IMR-90 (cell line): ENCODE measurements around the gene AGBL1. TPM values are rescaled to one million over a fixed set of nuclear protein-coding genes. Genes with fewer than 3 reads are reported as not detected.

ENCODE experiments used
- ATAC-seq: fragments of 200-7000 bp; cut with Tn5 transposase; 2 replicates; pipeline ENCODE4 v1.9.1; 2020; ENCODE audit warnings: low read depth, mild to moderate bottlenecking, moderate library complexity
- BruUV-seq: library from RNA; stranded (reverse); fragments of 400-500 nt; replicated peaks from 2 replicates; lab custom pipeline; 2021; lab: Mats Ljungman, UMichigan
- CTCF ChIA-PET: fragments of 300-600 bp; formaldehyde crosslinking; extraction: SDS; loops from one replicate; lab custom pipeline; 2021; ENCODE audit warnings: antibody characterized with exemption; lab: Yijun Ruan, JAX
- POLR2A ChIA-PET: fragments of 300-600 bp; sonication (Branson Sonifier 250); formaldehyde crosslinking; loops from one replicate; lab custom pipeline; 2022; ENCODE audit warnings: antibody characterized with exemption; ENCODE audit not compliant: unreplicated experiment; lab: Charles Lee
- DNase-seq: peaks from one replicate; pipeline ENCODE4 v3.0.0; 2013
- H2AFZ ChIP-seq: replicated peaks from 2 replicates; pipeline ENCODE3; 2013; ENCODE audit warnings: low read length, mild to moderate bottlenecking; ENCODE audit not compliant: poor library complexity
- H2AK5ac ChIP-seq: 2 replicates; pipeline ENCODE4 v1.6.1; 2013; ENCODE audit warnings: low read depth, low read length, inconsistent platforms
- H2AK9ac ChIP-seq: replicated peaks from 2 replicates; pipeline ENCODE3; 2013; ENCODE audit warnings: mild to moderate bottlenecking, low read depth, low read length, moderate library complexity; ENCODE audit not compliant: poor library complexity
- H2BK120ac ChIP-seq: 2 replicates; pipeline ENCODE4 v1.6.1; 2013; ENCODE audit warnings: low read depth, low read length, inconsistent platforms
- H2BK15ac ChIP-seq: 3 replicates; pipeline ENCODE4 v1.6.1; 2013; ENCODE audit warnings: low read depth, low read length, inconsistent platforms
- H2BK20ac ChIP-seq: 2 replicates; pipeline ENCODE4 v1.6.1; 2013; ENCODE audit warnings: low read depth, mild to moderate bottlenecking, inconsistent platforms, low read length, moderate library complexity
- H2BK5ac ChIP-seq: 2 replicates; pipeline ENCODE4 v1.6.1; 2013; ENCODE audit warnings: mild to moderate bottlenecking, low read depth, low read length, inconsistent platforms; ENCODE audit not compliant: poor library complexity, severe bottlenecking
- H3K14ac ChIP-seq: replicated peaks from 2 replicates; pipeline ENCODE4 v1.6.1; 2013; ENCODE audit warnings: low read depth, low read length, inconsistent platforms
- H3K18ac ChIP-seq: 2 replicates; pipeline ENCODE4 v1.6.1; 2013; ENCODE audit warnings: low read depth, low read length, control low read depth
- H3K23ac ChIP-seq: 2 replicates; pipeline ENCODE4 v1.6.1; 2013; ENCODE audit warnings: low read depth, low read length, inconsistent platforms
- H3K27ac ChIP-seq: 2 replicates; pipeline ENCODE4 v1.5.1; 2013; ENCODE audit warnings: mild to moderate bottlenecking, control low read depth, low read length; ENCODE audit not compliant: insufficient read depth
- H3K27me3 ChIP-seq: 2 replicates; pipeline ENCODE4 v1.6.1; 2013; ENCODE audit warnings: low read length; ENCODE audit not compliant: control insufficient read depth, insufficient read depth
- H3K36me3 ChIP-seq: 2 replicates; pipeline ENCODE4 v1.6.1; 2013; ENCODE audit warnings: low read length, mixed read lengths; ENCODE audit not compliant: control insufficient read depth, insufficient read depth
- H3K4ac ChIP-seq: 2 replicates; pipeline ENCODE4 v1.6.1; 2013; ENCODE audit warnings: low read depth, low read length, inconsistent platforms
- H3K4me1 ChIP-seq: 2 replicates; pipeline ENCODE4 v1.6.1; 2013; ENCODE audit warnings: low read length, mixed read lengths; ENCODE audit not compliant: control insufficient read depth, insufficient read depth
- H3K4me2 ChIP-seq: 2 replicates; pipeline ENCODE4 v1.6.1; 2013; ENCODE audit warnings: low read depth, mild to moderate bottlenecking, control low read depth, low read length, moderate library complexity
- H3K4me3 ChIP-seq: 2 replicates; pipeline ENCODE4 v1.5.1; 2013; ENCODE audit warnings: low read depth, mild to moderate bottlenecking, control low read depth, low read length, moderate library complexity; ENCODE audit not compliant: insufficient read depth
- H3K56ac ChIP-seq: 2 replicates; pipeline ENCODE4 v1.6.1; 2013; ENCODE audit warnings: low read length, inconsistent platforms; ENCODE audit not compliant: insufficient read depth; ENCODE audit errors: extremely low read depth
- H3K79me1 ChIP-seq, 2 experiments: 2 replicates each; pipeline ENCODE4 v1.6.1; 2013; ENCODE audit warnings: low read length in 2 of 2, inconsistent platforms in 1 of 2, low read depth in 1 of 2
- H3K9ac ChIP-seq: 2 replicates; pipeline ENCODE4 v1.6.1; 2013; ENCODE audit warnings: low read depth, low read length, control low read depth
- H3K9me1 ChIP-seq: 2 replicates; pipeline ENCODE4 v1.6.1; 2013; ENCODE audit warnings: low read length, inconsistent platforms; ENCODE audit not compliant: insufficient read depth
- H3K9me3 ChIP-seq: 2 replicates; pipeline ENCODE4 v1.6.1; 2013; ENCODE audit warnings: low read length; ENCODE audit not compliant: control insufficient read depth, insufficient read depth
- H4K20me1 ChIP-seq: 2 replicates; pipeline ENCODE4 v1.6.1; 2013; ENCODE audit warnings: low read length, inconsistent platforms; ENCODE audit not compliant: insufficient read depth
- H4K5ac ChIP-seq: 2 replicates; pipeline ENCODE4 v1.6.1; 2013; ENCODE audit warnings: mild to moderate bottlenecking, low read depth, low read length, control low read depth
- H4K8ac ChIP-seq, 2 experiments: 2 replicates each; pipeline ENCODE4 v1.6.1; 2013; ENCODE audit warnings: low read depth in 2 of 2, low read length in 2 of 2, control low read depth in 1 of 2, inconsistent platforms in 1 of 2
- H4K91ac ChIP-seq: 2 replicates; pipeline ENCODE4 v1.6.1; 2013; ENCODE audit warnings: low read depth, low read length, inconsistent platforms; ENCODE audit not compliant: insufficient read depth
- BHLHE40 ChIP-seq: fragments of 150-350 bp; IDR thresholded peaks from 2 replicates; pipeline ENCODE4 v1.6.1; 2016; ENCODE audit warnings: mild to moderate bottlenecking, low read depth, low read length
- CEBPB ChIP-seq: IDR thresholded peaks from 2 replicates; pipeline ENCODE4 v1.6.1; 2012; ENCODE audit warnings: low read depth, low read length, improper control_type of control experiment
- CHD1 ChIP-seq: IDR thresholded peaks from 2 replicates; pipeline ENCODE4 v1.6.1; 2012; ENCODE audit warnings: low read depth, low read length, improper control_type of control experiment
- FOS ChIP-seq: fragments of 150-350 bp; IDR thresholded peaks from 2 replicates; pipeline ENCODE4 v1.6.1; 2016; ENCODE audit warnings: low read depth, low read length
- MAFK ChIP-seq: IDR thresholded peaks from 2 replicates; pipeline ENCODE4 v1.6.1; 2012; ENCODE audit warnings: low read depth, low read length, improper control_type of control experiment
- MAZ ChIP-seq: IDR thresholded peaks from 2 replicates; pipeline ENCODE4 v1.6.1; 2012; ENCODE audit warnings: low read depth, mild to moderate bottlenecking, low read length, improper control_type of control experiment, moderate library complexity, borderline replicate concordance
- MXI1 ChIP-seq: IDR thresholded peaks from 2 replicates; pipeline ENCODE4 v1.6.1; 2012; ENCODE audit warnings: low read depth, mild to moderate bottlenecking, low read length, moderate library complexity, borderline replicate concordance
- NFE2L2 ChIP-seq: fragments of 150-350 bp; IDR thresholded peaks from 2 replicates; pipeline ENCODE4 v1.6.1; 2016; ENCODE audit warnings: low read depth, mild to moderate bottlenecking, low read length
- POLR2A ChIP-seq: IDR thresholded peaks from 2 replicates; pipeline ENCODE4 v1.6.1; 2012; ENCODE audit warnings: mild to moderate bottlenecking, low read depth, low read length
- RAD21 ChIP-seq: IDR thresholded peaks from 2 replicates; pipeline ENCODE4 v1.6.1; 2012; ENCODE audit warnings: low read length, improper control_type of control experiment
- RCOR1 ChIP-seq: IDR thresholded peaks from 2 replicates; pipeline ENCODE4 v1.6.1; 2012; ENCODE audit warnings: mild to moderate bottlenecking, low read length, improper control_type of control experiment; ENCODE audit not compliant: insufficient replicate concordance
- RFX5 ChIP-seq: IDR thresholded peaks from 2 replicates; pipeline ENCODE4 v1.8.0; 2012; ENCODE audit warnings: low read depth, mild to moderate bottlenecking, low read length, moderate library complexity
- SMC3 ChIP-seq: fragments of 150-350 bp; IDR thresholded peaks from 2 replicates; pipeline ENCODE4 v1.6.1; 2016; ENCODE audit warnings: low read depth, mild to moderate bottlenecking, antibody characterized with exemption, low read length, moderate library complexity
- WGBS, 2 experiments: methylation state at CpG; one replicate each; pipeline versions ENCODE4 v1.1.5 to v1.1.7; 2013; ENCODE audit warnings: missing lambda C conversion rate in 2 of 2; ENCODE audit not compliant: insufficient read length in 1 of 2; ENCODE audit errors: extremely low coverage in 2 of 2; 5-methylcytosine and 5-hydroxymethylcytosine counted together
- dilution Hi-C: fragments of 300-500 bp; cut with HindIII; formaldehyde crosslinking; loops from one replicate; pipeline ENCODE4 v1.14.3; 2018; ENCODE audit warnings: low sequenced_read_pairs; ENCODE audit not compliant: unreplicated experiment
- in situ Hi-C: fragments of 300-500 bp; cut with MboI; formaldehyde crosslinking; loops from 3 replicates; pipeline ENCODE4 v1.14.3; 2019; ENCODE audit warnings: low sequenced_read_pairs, inconsistent platforms, mixed read lengths
- intact Hi-C: fragments of 100-400 bp; cut with micrococcal nuclease; formaldehyde crosslinking; loops from 2 replicates; pipeline ENCODE4 v1.10.0; 2022
- polyA plus RNA-seq, 3 experiments: library from polyadenylated mRNA; depleted of rRNA; stranded (reverse); fragments of >200 nt; gene quantifications; 2 replicates each; pipeline ENCODE4 v1.2.3, GENCODE V29; 2012; ENCODE audit warnings: low replicate concordance in 1 of 3
- total RNA-seq: library from RNA; depleted of rRNA; stranded (reverse); fragments of >200 nt; gene quantifications from 2 replicates; pipeline ENCODE4 v1.2.3, GENCODE V29; 2012
- TF ChIP-seq, protein P1 (sequence below): fragments of 150-350 bp; IDR thresholded peaks from 2 replicates; pipeline ENCODE4 v1.6.1; 2016; ENCODE audit warnings: low read depth, mild to moderate bottlenecking, low read length, moderate library complexity, borderline replicate concordance
- TF ChIP-seq, protein P2 (sequence below): fragments of 150-350 bp; IDR thresholded peaks from 2 replicates; pipeline ENCODE4 v1.6.1; 2017; ENCODE audit warnings: mild to moderate bottlenecking, antibody characterized with exemption, low read length, low read depth
- TF ChIP-seq, protein P3 (sequence below): conservative IDR thresholded peaks from 2 replicates; pipeline ENCODE4 v1.5.1; 2012; ENCODE audit warnings: mild to moderate bottlenecking, low read depth, low read length, improper control_type of control experiment

AGBL1 gene
- total and polyA plus RNA-seq, 2 of the 4 experiments (the other 2 are of a cell fraction), result not detected

DNA sequence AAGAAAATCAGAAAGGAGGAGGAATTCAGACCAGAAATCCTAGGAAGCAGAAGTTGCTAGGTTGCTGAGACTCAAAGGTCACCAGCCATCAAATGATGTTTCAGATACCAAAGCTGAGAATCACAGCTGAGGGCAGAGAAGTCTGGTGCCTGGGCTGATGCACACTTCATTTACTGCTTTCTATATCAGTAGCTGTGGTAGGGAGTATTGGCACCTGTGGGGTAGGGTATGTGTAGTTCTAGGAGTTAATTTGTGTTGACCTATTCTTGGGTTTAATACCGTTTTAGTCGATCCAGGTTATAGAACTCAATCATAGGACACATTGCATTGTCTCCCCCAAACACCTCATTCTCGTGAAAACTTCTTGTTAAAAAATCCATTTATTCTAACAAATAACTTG is 529.6 kb downstream of the AGBL1 start:
- no peak overlapping the region for H2BK5ac ChIP-seq
- H3K4ac ChIP-seq, result no peak overlapping the region
- no peak overlapping the region for H3K14ac ChIP-seq
- no peak overlapping the region for H2BK15ac ChIP-seq
- dilution Hi-C loops (no loop called here), intact Hi-C loops (no loop called here), in situ Hi-C loops (no loop called here)
- H4K91ac ChIP-seq, result no peak overlapping the region
- H3K9me3 ChIP-seq, result peaks cover 8% of the 10 kb centered on the region
- ChIA-PET POLR2A (no interaction called here), CTCF (no interaction called here)
- no peaks in the 10 kb centered on the region for H3K79me1 ChIP-seq
- no peak overlapping the region for H3K23ac ChIP-seq
- no peak overlapping the region for H4K5ac ChIP-seq
- H3K9ac ChIP-seq, result no peak overlapping the region
- no peaks in the 10 kb centered on the region for H3K9me1 ChIP-seq
- H2BK20ac ChIP-seq, result no peak overlapping the region
- no peak for ATAC-seq
- no peak overlapping the region for H2BK120ac ChIP-seq
- no peak overlapping the region for H2AFZ ChIP-seq
- H3K4me2 ChIP-seq, result no peak overlapping the region
- H4K20me1 ChIP-seq, result no peaks in the 10 kb centered on the region
- TF ChIP-seq MAZ (no peak), RAD21 (no peak), RFX5 (no peak), SMC3 (no peak), MAFK (no peak), POLR2A (no peak), RCOR1 (no peak), CHD1 (no peak), CEBPB (no peak), NFE2L2 (no peak), FOS (no peak), MXI1 (no peak), BHLHE40 (no peak)
- TF ChIP-seq, protein P1, sequence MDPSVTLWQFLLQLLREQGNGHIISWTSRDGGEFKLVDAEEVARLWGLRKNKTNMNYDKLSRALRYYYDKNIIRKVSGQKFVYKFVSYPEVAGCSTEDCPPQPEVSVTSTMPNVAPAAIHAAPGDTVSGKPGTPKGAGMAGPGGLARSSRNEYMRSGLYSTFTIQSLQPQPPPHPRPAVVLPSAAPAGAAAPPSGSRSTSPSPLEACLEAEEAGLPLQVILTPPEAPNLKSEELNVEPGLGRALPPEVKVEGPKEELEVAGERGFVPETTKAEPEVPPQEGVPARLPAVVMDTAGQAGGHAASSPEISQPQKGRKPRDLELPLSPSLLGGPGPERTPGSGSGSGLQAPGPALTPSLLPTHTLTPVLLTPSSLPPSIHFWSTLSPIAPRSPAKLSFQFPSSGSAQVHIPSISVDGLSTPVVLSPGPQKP, result no peak
- TF ChIP-seq, protein P2, sequence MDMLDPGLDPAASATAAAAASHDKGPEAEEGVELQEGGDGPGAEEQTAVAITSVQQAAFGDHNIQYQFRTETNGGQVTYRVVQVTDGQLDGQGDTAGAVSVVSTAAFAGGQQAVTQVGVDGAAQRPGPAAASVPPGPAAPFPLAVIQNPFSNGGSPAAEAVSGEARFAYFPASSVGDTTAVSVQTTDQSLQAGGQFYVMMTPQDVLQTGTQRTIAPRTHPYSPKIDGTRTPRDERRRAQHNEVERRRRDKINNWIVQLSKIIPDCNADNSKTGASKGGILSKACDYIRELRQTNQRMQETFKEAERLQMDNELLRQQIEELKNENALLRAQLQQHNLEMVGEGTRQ, result no peak
- TF ChIP-seq, protein P3, sequence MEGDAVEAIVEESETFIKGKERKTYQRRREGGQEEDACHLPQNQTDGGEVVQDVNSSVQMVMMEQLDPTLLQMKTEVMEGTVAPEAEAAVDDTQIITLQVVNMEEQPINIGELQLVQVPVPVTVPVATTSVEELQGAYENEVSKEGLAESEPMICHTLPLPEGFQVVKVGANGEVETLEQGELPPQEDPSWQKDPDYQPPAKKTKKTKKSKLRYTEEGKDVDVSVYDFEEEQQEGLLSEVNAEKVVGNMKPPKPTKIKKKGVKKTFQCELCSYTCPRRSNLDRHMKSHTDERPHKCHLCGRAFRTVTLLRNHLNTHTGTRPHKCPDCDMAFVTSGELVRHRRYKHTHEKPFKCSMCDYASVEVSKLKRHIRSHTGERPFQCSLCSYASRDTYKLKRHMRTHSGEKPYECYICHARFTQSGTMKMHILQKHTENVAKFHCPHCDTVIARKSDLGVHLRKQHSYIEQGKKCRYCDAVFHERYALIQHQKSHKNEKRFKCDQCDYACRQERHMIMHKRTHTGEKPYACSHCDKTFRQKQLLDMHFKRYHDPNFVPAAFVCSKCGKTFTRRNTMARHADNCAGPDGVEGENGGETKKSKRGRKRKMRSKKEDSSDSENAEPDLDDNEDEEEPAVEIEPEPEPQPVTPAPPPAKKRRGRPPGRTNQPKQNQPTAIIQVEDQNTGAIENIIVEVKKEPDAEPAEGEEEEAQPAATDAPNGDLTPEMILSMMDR, result no peak
- WGBS, 2 experiments, result no CpG with 5 or more reads among the region's 3 CpGs
- no TSS peak for BruUV-seq
- no peak overlapping the region for H2AK5ac ChIP-seq
- no peak overlapping the region for H2AK9ac ChIP-seq
- H3K27me3 ChIP-seq, result no peaks in the 10 kb centered on the region
- H3K56ac ChIP-seq, result no peak overlapping the region
- H4K8ac ChIP-seq, result no peak overlapping the region
- no peak for DNase-seq
- H3K36me3 ChIP-seq, result no peaks in the 10 kb centered on the region
- H3K27ac ChIP-seq, result no peak overlapping the region
- H3K4me3 ChIP-seq, result no peak overlapping the region
- no peaks in the 10 kb centered on the region for H3K4me1 ChIP-seq
- H3K18ac ChIP-seq, result no peak overlapping the region
